ENCODE data around the gene SPEG. TPM values are rescaled to one million over a fixed set of nuclear protein-coding genes. Genes with fewer than 3 reads are reported as not detected.

SPEG gene
- total RNA-seq, 6 donors from 2014 or later = 2.3 to 8.9 (median 4.9) TPM

DNA sequence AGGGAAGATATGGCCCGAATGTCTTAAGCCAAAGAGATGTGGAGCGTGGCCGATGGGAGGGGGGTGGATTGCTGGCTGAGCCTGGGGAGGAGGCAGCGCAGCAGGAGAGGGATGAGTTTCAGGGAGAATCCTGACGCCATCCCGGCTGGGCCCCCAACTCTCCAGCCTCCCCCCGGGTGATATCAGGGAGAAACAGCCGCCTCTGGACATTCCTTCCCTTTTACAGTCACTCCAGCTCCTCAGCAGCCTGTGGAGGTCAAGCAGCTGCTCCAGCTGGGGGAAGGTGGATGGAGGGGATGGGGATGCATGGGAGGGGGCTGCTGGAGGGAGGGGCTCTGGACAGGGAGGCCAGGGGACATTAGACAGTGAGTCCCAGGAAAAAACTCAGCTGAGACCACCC is 26.0 kb upstream of the SPEG start:
- peaks cover 0 to 7% (median 0%) of the 10 kb centered on the region in 4 donors for H3K9me3 ChIP-seq
- DNase-seq = no peak
- TF ChIP-seq POLR2A (IDR thresholded peaks at IDR 0.05) (no peak), POLR2AphosphoS5 (IDR thresholded peaks at IDR 0.05) (no peak), EP300 (IDR thresholded peaks at IDR 0.05) (no peak), CTCF (IDR thresholded peaks at IDR 0.05) (no peak)
- H3K4me3 ChIP-seq = no peak overlapping the region
- 44 to 68% methylated on average over 6 to 8 of the region's 8 CpGs for WGBS, 2 donors
- ATAC-seq (ENCODE audit: low FRiP score in 2 of 2) = no peak
- H3K36me3 ChIP-seq = no peaks in the 10 kb centered on the region
- H3K27me3 ChIP-seq = no peaks in the 10 kb centered on the region
- H3K4me1 ChIP-seq = no peaks in the 10 kb centered on the region
- no peak overlapping the region for H3K27ac ChIP-seq

DNA sequence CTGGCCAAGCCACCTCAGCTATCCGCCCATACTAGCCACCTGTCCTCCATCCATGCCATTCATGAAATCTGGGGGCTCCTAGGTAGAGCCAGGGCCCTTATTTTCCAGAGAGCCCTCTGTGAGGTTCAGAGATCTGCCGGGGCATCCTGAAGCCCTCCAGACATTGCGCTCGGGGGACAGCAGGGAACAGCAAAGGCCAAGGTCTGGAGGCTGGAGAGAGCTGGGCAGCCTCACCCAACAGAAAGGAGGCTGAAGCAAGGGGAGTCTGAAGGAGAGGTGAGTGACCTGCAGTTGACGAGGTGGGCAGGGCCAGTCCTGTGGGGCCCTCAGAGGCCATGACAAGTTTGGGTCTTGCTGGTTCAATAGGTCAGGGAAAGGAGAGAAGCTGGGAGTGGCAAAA is 25.0 kb upstream of the SPEG start:
- no peak overlapping the region for H3K27ac ChIP-seq
- 93 to 96% methylated on average over 5 of the region's 5 CpGs for WGBS, 2 donors
- no peaks in the 10 kb centered on the region for H3K27me3 ChIP-seq
- no peak overlapping the region for H3K4me3 ChIP-seq
- peaks cover 0 to 7% (median 0%) of the 10 kb centered on the region in 4 donors for H3K9me3 ChIP-seq
- H3K36me3 ChIP-seq = no peaks in the 10 kb centered on the region
- no peaks in the 10 kb centered on the region for H3K4me1 ChIP-seq
- ATAC-seq (ENCODE audit: low FRiP score in 2 of 2) = no peak
- DNase-seq = no peak
- no peak for TF ChIP-seq POLR2AphosphoS5 (IDR thresholded peaks at IDR 0.05)
- no peak for TF ChIP-seq EP300 (IDR thresholded peaks at IDR 0.05)
- no peak for TF ChIP-seq CTCF (IDR thresholded peaks at IDR 0.05)
- TF ChIP-seq POLR2A (IDR thresholded peaks at IDR 0.05) = no peak

DNA sequence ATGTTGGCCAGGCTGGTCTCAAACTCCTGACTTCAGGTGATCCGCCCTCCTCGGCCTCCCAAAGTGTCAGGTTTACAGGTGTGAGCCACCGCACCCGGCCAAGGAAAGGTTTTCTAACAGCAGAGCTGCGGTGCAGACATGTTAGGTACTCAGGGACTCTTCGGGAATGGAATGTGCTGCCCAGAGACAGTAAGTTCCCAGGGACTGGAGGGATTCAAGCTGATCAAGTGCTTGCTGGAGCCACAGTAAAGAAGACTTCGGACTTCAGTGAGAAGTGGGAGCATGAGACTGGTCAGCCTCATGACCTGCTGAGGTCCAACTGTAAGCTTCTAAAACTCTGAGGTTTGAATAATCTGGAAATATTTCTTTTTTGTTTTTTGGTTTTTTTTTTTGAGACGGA is 24.3 kb upstream of the SPEG start:
- Histone ChIP-seq H3K27me3 (no peaks in the 10 kb centered on the region), H3K4me3 (no peak overlapping the region), H3K9me3 (peaks cover 0 to 7% (median 0%) of the 10 kb centered on the region in 4 donors), H3K27ac (no peak overlapping the region), H3K36me3 (no peaks in the 10 kb centered on the region), H3K4me1 (no peaks in the 10 kb centered on the region)
- no peak for TF ChIP-seq EP300 (IDR thresholded peaks at IDR 0.05)
- no peak for TF ChIP-seq POLR2A (IDR thresholded peaks at IDR 0.05)
- TF ChIP-seq POLR2AphosphoS5 (IDR thresholded peaks at IDR 0.05) = no peak
- no peak for TF ChIP-seq CTCF (IDR thresholded peaks at IDR 0.05)
- ATAC-seq (ENCODE audit: low FRiP score in 2 of 2) = no peak
- no peak for DNase-seq
- WGBS, 2 donors = 88 to 91% methylated on average over 8 of the region's 8 CpGs

GRCh38 chr2:219414857-219415256 is 19.8 kb upstream of the SPEG start:
- peaks cover 6 to 20% (median 11%) of the 10 kb centered on the region in 4 donors for H3K4me1 ChIP-seq
- DNase-seq (no peak), ATAC-seq (ENCODE audit: low FRiP score in 2 of 2) (no peak)
- H3K27me3 ChIP-seq = peaks cover 0 to 17% (median 8%) of the 10 kb centered on the region in 4 donors
- no peak overlapping the region for H3K4me3 ChIP-seq
- 60 to 66% methylated on average over 4 of the region's 4 CpGs for WGBS, 2 donors
- no peaks in the 10 kb centered on the region for H3K36me3 ChIP-seq
- peaks cover 0 to 7% (median 0%) of the 10 kb centered on the region in 4 donors for H3K9me3 ChIP-seq
- TF ChIP-seq CTCF (IDR thresholded peaks at IDR 0.05) (no peak), POLR2A (IDR thresholded peaks at IDR 0.05) (no peak), EP300 (IDR thresholded peaks at IDR 0.05) (no peak), POLR2AphosphoS5 (IDR thresholded peaks at IDR 0.05) (no peak)
- no peak overlapping the region for H3K27ac ChIP-seq

DNA sequence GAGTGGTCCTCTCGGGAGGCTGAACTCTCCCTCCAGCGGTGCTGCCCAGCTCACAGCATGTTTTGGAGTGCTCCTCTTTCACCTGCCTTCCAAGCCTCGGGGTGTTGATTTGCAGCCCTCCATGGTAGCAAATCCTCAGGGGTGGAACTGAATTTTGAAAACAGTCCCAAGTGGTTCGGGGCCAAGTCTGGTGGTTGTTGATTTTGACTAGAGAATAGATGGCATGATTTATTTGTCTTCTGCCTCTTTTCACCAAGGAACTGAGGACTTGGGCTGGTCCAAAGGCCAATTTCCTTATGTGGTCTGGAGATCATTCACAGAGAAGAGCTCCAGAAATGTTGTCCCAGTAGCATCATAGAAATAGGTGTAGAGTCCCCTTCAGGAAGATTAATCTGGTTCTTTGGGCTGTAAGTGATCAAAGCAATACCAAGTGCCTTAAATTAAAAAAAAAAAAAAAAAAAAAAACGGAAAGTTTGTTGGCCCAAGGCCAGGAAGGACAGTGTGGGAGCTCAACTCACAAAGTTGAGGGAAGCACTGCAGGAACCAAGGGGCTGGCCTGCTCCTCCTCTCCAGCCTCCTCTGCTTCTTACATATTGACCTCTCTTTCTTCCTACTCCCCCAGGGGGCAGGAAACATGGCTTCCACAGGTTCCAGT is 18.9 kb upstream of the SPEG start:
- H3K27me3 ChIP-seq = peaks cover 0 to 17% (median 8%) of the 10 kb centered on the region in 4 donors
- 69 to 76% methylated on average over 5 of the region's 5 CpGs for WGBS, 2 donors
- no peak overlapping the region for H3K27ac ChIP-seq
- no peaks in the 10 kb centered on the region for H3K36me3 ChIP-seq
- DNase-seq (no peak), ATAC-seq (ENCODE audit: low FRiP score in 2 of 2) (no peak)
- TF ChIP-seq POLR2A (IDR thresholded peaks at IDR 0.05) = no peak
- no peak for TF ChIP-seq CTCF (IDR thresholded peaks at IDR 0.05)
- no peak for TF ChIP-seq EP300 (IDR thresholded peaks at IDR 0.05)
- no peak for TF ChIP-seq POLR2AphosphoS5 (IDR thresholded peaks at IDR 0.05)
- no peak overlapping the region for H3K4me3 ChIP-seq
- peaks cover 6 to 20% (median 11%) of the 10 kb centered on the region in 4 donors for H3K4me1 ChIP-seq
- H3K9me3 ChIP-seq = peaks cover 0 to 7% (median 0%) of the 10 kb centered on the region in 4 donors

Data from upper lobe of left lung (tissue), 6 donors.